WTC11 (cell line): Measurements from ENCODE around the gene ENTPD8. TPM values are rescaled to one million over a fixed set of nuclear protein-coding genes. Genes with fewer than 3 reads are reported as not detected.

Experiments used
- ATAC-seq: fragments of 200-7000 bp; cut with Tn5 transposase; 2 replicates; pipeline ENCODE4 v1.10.0; 2021; ENCODE audit warnings: mild to moderate bottlenecking, moderate library complexity
- CTCF ChIA-PET: fragments of 300-600 bp; sonication (Branson Sonifier 250); formaldehyde crosslinking; loops from one replicate; lab custom pipeline; 2021; ENCODE audit warnings: antibody characterized with exemption; lab: Charles Lee
- POLR2A ChIA-PET: fragments of 350-600 bp; sonication (Branson Sonifier 250); formaldehyde crosslinking; loops from one replicate; lab custom pipeline; 2021; ENCODE audit warnings: antibody characterized with exemption; lab: Charles Lee
- DNase-seq: peaks from one replicate; pipeline ENCODE4 v3.0.0; 2021; ENCODE audit warnings: low spot score
- H3K27ac Mint-ChIP-seq: 2 replicates; pipeline ENCODE4 v1.8.0; 2021; ENCODE audit warnings: mixed read lengths
- H3K27me3 Mint-ChIP-seq: 2 replicates; pipeline ENCODE4 v1.8.0; 2021; ENCODE audit warnings: low read depth, mild to moderate bottlenecking, moderate library complexity, mixed read lengths
- H3K36me3 Mint-ChIP-seq: 2 replicates; pipeline ENCODE4 v1.8.0; 2021; ENCODE audit warnings: mixed read lengths
- H3K4me1 Mint-ChIP-seq: 2 replicates; pipeline ENCODE4 v1.8.0; 2022; ENCODE audit warnings: mixed read lengths
- H3K4me3 Mint-ChIP-seq: 2 replicates; pipeline ENCODE4 v1.8.0; 2021; ENCODE audit warnings: mild to moderate bottlenecking, moderate library complexity, mixed read lengths
- H3K9me3 Mint-ChIP-seq: 2 replicates; pipeline ENCODE4 v1.8.0; 2021; ENCODE audit warnings: mixed read lengths
- ETV6 ChIP-seq: sonication (generic); formaldehyde crosslinking; IDR thresholded peaks from 2 replicates; pipeline ENCODE4 v1.8.1; 2022; ENCODE audit warnings: mild to moderate bottlenecking, missing genetic modification reagents
- GABPB1 ChIP-seq: sonication (generic); formaldehyde crosslinking; IDR thresholded peaks from 2 replicates; pipeline ENCODE4 v1.8.1; 2023; ENCODE audit warnings: mild to moderate bottlenecking, missing genetic modification reagents
- IRF2 ChIP-seq: sonication (generic); formaldehyde crosslinking; IDR thresholded peaks from 2 replicates; pipeline ENCODE4 v1.8.0; 2022; ENCODE audit warnings: low read depth, missing genetic modification reagents, borderline replicate concordance
- PREB ChIP-seq: sonication (generic); formaldehyde crosslinking; IDR thresholded peaks from 2 replicates; pipeline ENCODE4 v1.8.1; 2022; ENCODE audit warnings: mild to moderate bottlenecking, missing genetic modification reagents, moderate library complexity, borderline replicate concordance
- SP1 ChIP-seq: sonication (generic); formaldehyde crosslinking; conservative IDR thresholded peaks from 2 replicates; pipeline ENCODE4 v1.8.1; 2022; ENCODE audit warnings: missing genetic modification reagents
- TCF7 ChIP-seq: sonication (generic); formaldehyde crosslinking; IDR thresholded peaks from 2 replicates; pipeline ENCODE4 v1.8.0; 2022; ENCODE audit warnings: mild to moderate bottlenecking, low read depth, missing genetic modification reagents, moderate library complexity
- ZNF138 ChIP-seq: sonication (generic); formaldehyde crosslinking; conservative IDR thresholded peaks from 2 replicates; pipeline ENCODE4 v1.8.1; 2022; ENCODE audit warnings: mild to moderate bottlenecking, moderate library complexity, missing genetic modification reagents
- ZNF416 ChIP-seq: fragments of 250-450 bp; sonication (Bioruptor Pico); IDR thresholded peaks from 2 replicates; pipeline ENCODE4 v1.9.0; 2021; ENCODE audit warnings: mild to moderate bottlenecking, inconsistent platforms
- ZNF423 ChIP-seq: fragments of 250-450 bp; sonication (Bioruptor Pico); IDR thresholded peaks from 2 replicates; pipeline ENCODE4 v2.1.2; 2022; ENCODE audit warnings: mild to moderate bottlenecking, moderate library complexity
- total RNA-seq: library from RNA; stranded (reverse); gene quantifications from 3 replicates; pipeline ENCODE4 v1.2.3, GENCODE V29; 2021

ENTPD8 gene
- total RNA-seq, 1 experiment from 2014 or later: 2.3 TPM

- Mint-ChIP-seq H3K4me3 (no peak overlapping the region), H3K4me1 (peaks cover 6% of the 10 kb centered on the region)
- CTCF ChIA-PET: no interaction called here
These were observed 14.3 kb upstream of the ENTPD8 start for GRCh38 chr9:137455359-137455991.

GRCh38 chr9:137454597-137455358, 13.6 kb upstream of the ENTPD8 start:
- no peaks in the 10 kb centered on the region for H3K9me3 Mint-ChIP-seq
- peaks cover 3% of the 10 kb centered on the region; the same call in 1 of the 2 replicates for H3K36me3 Mint-ChIP-seq
- H3K4me1 Mint-ChIP-seq: peaks cover 6% of the 10 kb centered on the region
- H3K27me3 Mint-ChIP-seq: no peaks in the 10 kb centered on the region
- ATAC-seq: peak; percentile 14
- CTCF ChIA-PET: interaction anchor here (0.6 to 1.9 kb wide), 5 partner anchors 80 to 1188 kb away, joined by 3 to 8 read pairs (median 3); partner anchors contain the start of gene NRARP
- POLR2A ChIA-PET: interaction anchor here (1.1 to 2.6 kb wide), 2 partner anchors 32 to 134 kb away, joined by 3 to 11 read pairs; partner anchors contain the start of genes EXD3 and NOXA1
- peak; percentile 45; the same call in 1 of the 2 replicates for TF ChIP-seq GABPB1 (CRISPR knock-in tag)
- no peak for TF ChIP-seq TCF7 (CRISPR knock-in tag)
- TF ChIP-seq, all 79 proteins: peak for 1
- H3K4me3 Mint-ChIP-seq: peak overlapping the region; percentile 72
- DNase-seq: peak; percentile 57
- peak overlapping the region; percentile 68 for H3K27ac Mint-ChIP-seq

More at GRCh38 chr9:137455359-137455991, 14.3 kb upstream of the ENTPD8 start:
- TF ChIP-seq IRF2 (no peak), PREB (CRISPR knock-in tag) (no peak)
- Mint-ChIP-seq H3K27me3 (no peaks in the 10 kb centered on the region), H3K36me3 (peaks cover 3% of the 10 kb centered on the region; the same call in 1 of the 2 replicates), H3K27ac (no peak overlapping the region), H3K9me3 (no peaks in the 10 kb centered on the region)
- DNase-seq (peak; percentile 22), ATAC-seq (no peak)
- POLR2A ChIA-PET: interaction anchor here (1.1 to 2.6 kb wide), 2 partner anchors 33 to 135 kb away, joined by 3 to 11 read pairs; partner anchors contain the start of genes EXD3 and NOXA1

GRCh38 chr9:137454145-137454596, 13.0 kb upstream of the ENTPD8 start:
- Mint-ChIP-seq H3K4me3 (peak overlapping the region; percentile 72), H3K4me1 (peaks cover 6% of the 10 kb centered on the region), H3K27ac (peak overlapping the region; percentile 68), H3K27me3 (no peaks in the 10 kb centered on the region), H3K9me3 (no peaks in the 10 kb centered on the region), H3K36me3 (peaks cover 3% of the 10 kb centered on the region; the same call in 1 of the 2 replicates)
- ChIA-PET CTCF (interaction anchor here (0.6 to 1.9 kb wide), 12 partner anchors 9 to 1187 kb away, joined by 3 to 16 read pairs (median 4); partner anchors contain the start of genes EXD3, NOXA1, NPDC1 and NRARP), POLR2A (interaction anchor here (1.1 to 2.6 kb wide), 2 partner anchors 32 to 134 kb away, joined by 3 to 11 read pairs; partner anchors contain the start of genes EXD3 and NOXA1)
- ATAC-seq (peak; percentile 43), DNase-seq (peak; percentile 81)
- TF ChIP-seq ZNF138 (CRISPR knock-in tag): no peak
- 0 out of 2 replicates have a peak, but pooled peaks have one; percentile 23 for TF ChIP-seq ZNF416 (CRISPR knock-in tag)

- DNase-seq: peak; percentile 87
- peak overlapping the region; percentile 73 for H3K4me3 Mint-ChIP-seq
- ChIA-PET POLR2A (interaction anchor here (2.6 kb wide), 1 partner anchor 31 kb away, joined by 11 read pairs; the partner anchor contains the start of genes EXD3 and NOXA1), CTCF (interaction anchor here (0.9 to 1.9 kb wide), 12 partner anchors 8 to 1186 kb away, joined by 3 to 16 read pairs (median 4); partner anchors contain the start of genes EXD3, NOXA1, NPDC1 and NRARP)
- no peaks in the 10 kb centered on the region for H3K9me3 Mint-ChIP-seq
- peak; percentile 96 for ATAC-seq
- peaks cover 3% of the 10 kb centered on the region; the same call in 1 of the 2 replicates for H3K36me3 Mint-ChIP-seq
- no peaks in the 10 kb centered on the region for H3K27me3 Mint-ChIP-seq
- TF ChIP-seq SP1 (CRISPR knock-in tag) (peak; percentile 44), ZNF423 (CRISPR knock-in tag) (peak; percentile 43), ETV6 (CRISPR knock-in tag) (no peak)
- no peak overlapping the region for H3K27ac Mint-ChIP-seq
- peaks cover 6% of the 10 kb centered on the region for H3K4me1 Mint-ChIP-seq
These were observed 12.5 kb upstream of the ENTPD8 start for GRCh38 chr9:137453643-137454081.
